SK-N-MC (cell line): Measurements from ENCODE around the gene C4A.

Experiments used
- EZH2 ChIP-seq: fragments of 200-600 bp; sonication (generic); IDR thresholded peaks from one replicate; pipeline ENCODE4 v1.6.1; 2017; ENCODE audit warnings: antibody characterized with exemption
- FOXP2 ChIP-seq: optimal IDR thresholded peaks from 2 replicates; pipeline ENCODE3; 2011; ENCODE audit warnings: mild to moderate bottlenecking, moderate library complexity; ENCODE audit not compliant: insufficient read depth; ENCODE audit errors: extremely low read length, control extremely low read depth
- POLR2AphosphoS5 ChIP-seq: IDR thresholded peaks from 2 replicates; pipeline ENCODE4 v1.6.1; 2012; ENCODE audit warnings: mild to moderate bottlenecking, low read depth, low read length, borderline replicate concordance

- TF ChIP-seq POLR2AphosphoS5 (no peak), EZH2 (no peak), FOXP2 (no peak)
Observed at GRCh38 chr6:31967926-31968320, 13.9 kb upstream of the C4A start.
